Measurements from ENCODE around the gene WDR72. TPM values are rescaled to one million over a fixed set of nuclear protein-coding genes. Genes with fewer than 3 reads are reported as not detected.

WDR72 gene
- total RNA-seq, 2 experiments from 2014 or later: not detected

DNA sequence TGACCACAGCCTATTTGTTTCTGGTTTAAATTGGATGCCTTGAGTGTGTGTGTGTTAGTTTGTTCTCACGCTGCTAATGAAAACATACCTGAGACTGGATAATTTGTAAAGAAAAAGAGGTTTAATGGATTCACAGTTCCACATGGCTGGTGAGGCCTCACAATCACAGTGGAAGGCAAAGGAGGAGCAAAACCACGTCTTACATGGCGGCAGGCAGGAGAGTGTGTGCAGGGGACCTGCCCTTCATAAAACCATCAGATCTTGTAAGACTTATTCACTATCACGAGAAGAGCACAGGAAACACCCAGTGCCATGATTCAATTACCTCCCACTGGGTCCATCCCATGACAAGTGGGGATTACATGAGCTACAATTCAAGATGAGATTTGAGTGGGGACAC lies 260.5 kb downstream of the WDR72 start:
- no peak for DNase-seq (ENCODE audit: low spot score)
- CTCF ChIA-PET (ENCODE audit: unreplicated experiment): no interaction called here
- POLR2A ChIA-PET: no interaction called here
- H2AFZ ChIP-seq (ENCODE audit: low read length): no peak overlapping the region
- H3K9me2 ChIP-seq (ENCODE audit: insufficient read depth, low read length): no peaks in the 10 kb centered on the region
- H3K27ac ChIP-seq (ENCODE audit: low read depth, low read length, poor library complexity, severe bottlenecking): no peak overlapping the region
- no peak overlapping the region for H3K4me3 ChIP-seq (ENCODE audit: low read depth, low read length, poor library complexity, severe bottlenecking)
- no peak overlapping the region for H3K4me2 ChIP-seq (ENCODE audit: low read length)
- intact Hi-C loops (cut with micrococcal nuclease; ENCODE audit: unreplicated experiment): no loop called here
- no TSS peak for BruUV-seq (replicated peaks)
- H4K20me1 ChIP-seq (ENCODE audit: insufficient read depth, low read length): no peaks in the 10 kb centered on the region
- no peaks in the 10 kb centered on the region for H3K4me1 ChIP-seq (ENCODE audit: insufficient read depth, low read length, poor library complexity, severe bottlenecking)
- TF ChIP-seq EZH2phosphoT487 (IDR thresholded peaks at IDR 0.05; ENCODE audit: borderline replicate concordance, low read depth, low read length): no peak
- TF ChIP-seq, protein P1, sequence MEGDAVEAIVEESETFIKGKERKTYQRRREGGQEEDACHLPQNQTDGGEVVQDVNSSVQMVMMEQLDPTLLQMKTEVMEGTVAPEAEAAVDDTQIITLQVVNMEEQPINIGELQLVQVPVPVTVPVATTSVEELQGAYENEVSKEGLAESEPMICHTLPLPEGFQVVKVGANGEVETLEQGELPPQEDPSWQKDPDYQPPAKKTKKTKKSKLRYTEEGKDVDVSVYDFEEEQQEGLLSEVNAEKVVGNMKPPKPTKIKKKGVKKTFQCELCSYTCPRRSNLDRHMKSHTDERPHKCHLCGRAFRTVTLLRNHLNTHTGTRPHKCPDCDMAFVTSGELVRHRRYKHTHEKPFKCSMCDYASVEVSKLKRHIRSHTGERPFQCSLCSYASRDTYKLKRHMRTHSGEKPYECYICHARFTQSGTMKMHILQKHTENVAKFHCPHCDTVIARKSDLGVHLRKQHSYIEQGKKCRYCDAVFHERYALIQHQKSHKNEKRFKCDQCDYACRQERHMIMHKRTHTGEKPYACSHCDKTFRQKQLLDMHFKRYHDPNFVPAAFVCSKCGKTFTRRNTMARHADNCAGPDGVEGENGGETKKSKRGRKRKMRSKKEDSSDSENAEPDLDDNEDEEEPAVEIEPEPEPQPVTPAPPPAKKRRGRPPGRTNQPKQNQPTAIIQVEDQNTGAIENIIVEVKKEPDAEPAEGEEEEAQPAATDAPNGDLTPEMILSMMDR (conservative IDR thresholded peaks at IDR 0.05; ENCODE audit: low read length): no peak
- no peaks in the 10 kb centered on the region for H3K79me2 ChIP-seq (ENCODE audit: insufficient read depth, low read depth, low read length)
- no peaks in the 10 kb centered on the region for H3K36me3 ChIP-seq (ENCODE audit: insufficient read depth, low read length)
- H3K9me3 ChIP-seq (ENCODE audit: low read length): no peaks in the 10 kb centered on the region

DNA sequence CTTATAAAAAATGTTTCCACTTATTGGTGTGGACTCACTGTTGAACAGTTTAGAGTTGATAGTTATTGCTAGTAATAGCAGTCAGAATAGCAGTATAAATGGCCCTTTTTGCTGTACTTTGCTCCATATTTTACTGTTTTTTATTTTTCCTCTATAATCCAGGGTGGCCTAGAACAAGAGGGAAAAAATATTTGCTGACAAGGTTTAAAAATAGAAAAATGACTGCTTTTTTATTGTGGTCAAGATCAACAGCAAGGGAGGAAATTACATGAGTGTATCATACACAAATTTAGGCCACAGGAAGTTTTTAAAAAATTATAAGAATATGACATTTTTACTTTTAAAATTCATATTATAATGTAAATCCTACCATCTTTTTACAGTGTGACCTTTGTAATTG lies 269.1 kb downstream of the WDR72 start:
- DNase-seq (ENCODE audit: low spot score): no peak
- Histone ChIP-seq H3K4me3 (ENCODE audit: low read depth, low read length, poor library complexity, severe bottlenecking) (no peak overlapping the region), H2AFZ (ENCODE audit: low read length) (no peak overlapping the region), H3K36me3 (ENCODE audit: insufficient read depth, low read length) (no peaks in the 10 kb centered on the region), H3K79me2 (ENCODE audit: insufficient read depth, low read depth, low read length) (no peaks in the 10 kb centered on the region), H4K20me1 (ENCODE audit: insufficient read depth, low read length) (no peaks in the 10 kb centered on the region), H3K27ac (ENCODE audit: low read depth, low read length, poor library complexity, severe bottlenecking) (no peak overlapping the region), H3K9me3 (ENCODE audit: low read length) (no peaks in the 10 kb centered on the region), H3K4me2 (ENCODE audit: low read length) (no peak overlapping the region), H3K4me1 (ENCODE audit: insufficient read depth, low read length, poor library complexity, severe bottlenecking) (no peaks in the 10 kb centered on the region), H3K9me2 (ENCODE audit: insufficient read depth, low read length) (no peaks in the 10 kb centered on the region)
- ChIA-PET POLR2A (interaction anchor here (0.6 kb wide), 1 partner anchor 96 kb away, joined by 5 read pairs; no protein-coding TSS in a partner anchor), CTCF (ENCODE audit: unreplicated experiment) (no interaction called here)
- intact Hi-C loops (cut with micrococcal nuclease; ENCODE audit: unreplicated experiment): no loop called here
- TF ChIP-seq, protein P1 (conservative IDR thresholded peaks at IDR 0.05; ENCODE audit: low read length): no peak
- TF ChIP-seq EZH2phosphoT487 (IDR thresholded peaks at IDR 0.05; ENCODE audit: borderline replicate concordance, low read depth, low read length): no peak
- BruUV-seq (replicated peaks): no TSS peak

DNA sequence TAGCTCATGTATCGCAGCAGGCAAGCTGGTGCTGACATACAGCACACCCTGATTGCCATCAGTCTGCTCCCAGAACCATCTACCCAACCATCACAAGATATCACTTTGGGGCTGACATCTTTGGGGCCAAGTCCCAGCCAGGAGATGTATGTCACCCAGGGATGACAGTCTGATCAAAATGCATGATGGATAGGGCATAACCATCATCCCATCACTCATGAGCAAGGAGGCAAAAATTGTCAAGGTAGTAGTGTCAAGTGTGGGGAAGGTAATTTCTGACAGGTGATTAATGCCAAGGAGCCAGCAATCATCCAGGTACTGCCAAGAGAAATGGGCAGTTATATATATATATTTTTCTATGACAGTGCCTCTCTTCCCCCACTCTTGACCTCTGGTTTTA lies 277.4 kb downstream of the WDR72 start:
- no peaks in the 10 kb centered on the region for H3K79me2 ChIP-seq (ENCODE audit: insufficient read depth, low read depth, low read length)
- ChIA-PET CTCF (ENCODE audit: unreplicated experiment) (no interaction called here), POLR2A (no interaction called here)
- H4K20me1 ChIP-seq (ENCODE audit: insufficient read depth, low read length): no peaks in the 10 kb centered on the region
- H3K4me2 ChIP-seq (ENCODE audit: low read length): no peak overlapping the region
- no peaks in the 10 kb centered on the region for H3K9me2 ChIP-seq (ENCODE audit: insufficient read depth, low read length)
- no peak for DNase-seq (ENCODE audit: low spot score)
- H3K36me3 ChIP-seq (ENCODE audit: insufficient read depth, low read length): no peaks in the 10 kb centered on the region
- H3K4me1 ChIP-seq (ENCODE audit: insufficient read depth, low read length, poor library complexity, severe bottlenecking): no peaks in the 10 kb centered on the region
- H3K27ac ChIP-seq (ENCODE audit: low read depth, low read length, poor library complexity, severe bottlenecking): no peak overlapping the region
- H3K4me3 ChIP-seq (ENCODE audit: low read depth, low read length, poor library complexity, severe bottlenecking): no peak overlapping the region
- no peak overlapping the region for H2AFZ ChIP-seq (ENCODE audit: low read length)
- TF ChIP-seq EZH2phosphoT487 (IDR thresholded peaks at IDR 0.05; ENCODE audit: borderline replicate concordance, low read depth, low read length): no peak
- TF ChIP-seq, protein P1 (conservative IDR thresholded peaks at IDR 0.05; ENCODE audit: low read length): no peak
- intact Hi-C loops (cut with micrococcal nuclease; ENCODE audit: unreplicated experiment): no loop called here
- BruUV-seq (replicated peaks): no TSS peak
- H3K9me3 ChIP-seq (ENCODE audit: low read length): no peaks in the 10 kb centered on the region
